ENCODE measurements around the gene KIF1C. TPM values are rescaled to one million over a fixed set of nuclear protein-coding genes. Genes with fewer than 3 reads are reported as not detected.

Gene KIF1C
- total RNA-seq, result 100 to 1,000 TPM in 3 of 4 donors, 10 to 100 TPM in 1; 91.4 to 141 (median 116) TPM

DNA sequence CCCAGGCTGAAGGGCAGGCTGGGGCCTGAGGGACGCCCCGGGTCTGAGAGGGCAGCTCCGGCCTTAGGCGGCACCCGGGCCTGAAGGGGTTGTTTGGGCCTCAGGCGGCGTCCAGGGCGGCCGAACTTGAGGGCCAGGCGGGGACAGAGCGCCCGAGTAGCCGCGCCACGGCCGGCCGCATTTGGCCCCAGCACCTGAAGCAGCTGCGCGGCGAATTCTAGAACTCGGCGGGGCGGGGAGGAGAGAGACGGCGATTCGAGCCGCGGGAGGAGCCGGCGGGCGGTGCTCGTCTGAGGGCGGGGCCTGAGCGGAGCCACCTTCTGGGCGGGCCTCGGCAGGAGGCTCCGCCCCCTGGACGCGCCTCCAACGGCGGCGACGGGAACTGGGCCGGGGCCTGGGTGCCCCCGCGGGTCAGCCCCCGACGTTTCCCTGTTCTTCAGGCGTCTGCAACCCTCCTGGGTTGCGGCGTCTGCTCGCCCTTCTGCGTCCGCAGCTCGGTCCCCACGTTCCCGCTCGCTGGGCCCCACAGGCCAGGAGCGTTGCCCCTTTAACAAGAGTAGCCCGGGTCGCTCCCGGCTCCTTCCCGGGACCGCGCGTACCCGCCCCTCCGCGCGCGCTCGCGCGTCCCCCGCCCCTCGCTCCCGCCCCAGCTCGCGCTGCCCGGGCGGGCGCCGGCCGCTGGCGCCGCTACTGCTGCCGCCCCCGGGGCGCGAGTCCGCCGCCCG is at the start of gene KIF1C, which contains the start of gene INCA1:
Gene KIF1C, plus strand, starts transcription at position 649 of the 725 bp plus-strand sequence. CDS start 2,297 bp downstream, outside the sequence.
Gene INCA1, minus strand, starts transcription at position 221 of the 725 bp plus-strand sequence. CDS start 3,085 bp downstream, outside the sequence.
- peaks cover 3 to 31% (median 10%) of the 10 kb centered on the region in 4 donors for H3K4me1 ChIP-seq
- H3K27me3 ChIP-seq, result no peaks in the 10 kb centered on the region
- H3K36me3 ChIP-seq, result peaks cover 0 to 22% (median 0%) of the 10 kb centered on the region in 3 donors
- H3K4me3 ChIP-seq, result peak within 1 kb of the TSS; percentile 85 to 99 (median 95)
- H3K27ac ChIP-seq, result peak within 1 kb of the TSS; percentile 76 to 88 (median 87)
- H3K9me3 ChIP-seq, result no peaks in the 10 kb centered on the region
- peak; percentile 57 to 73 for TF ChIP-seq POLR2A (IDR thresholded peaks at IDR 0.05)
- peak in 5 of 6 experiments; percentile 15 to 54 (median 49) for TF ChIP-seq CTCF (IDR thresholded peaks at IDR 0.05)
- DNase-seq, result peak; percentile 89 to 97 (median 96)

- peak; percentile 93 to 97 (median 96) for DNase-seq
- peaks cover 0 to 31% (median 0%) of the 10 kb centered on the region in 3 donors for H3K36me3 ChIP-seq
- peaks cover 4 to 45% (median 34%) of the 10 kb centered on the region in 4 donors for H3K4me1 ChIP-seq
- no peaks in the 10 kb centered on the region for H3K9me3 ChIP-seq
- H3K27me3 ChIP-seq, result no peaks in the 10 kb centered on the region
- H3K4me3 ChIP-seq, result peak within 1 kb of the TSS; percentile 95 to 100 (median 98)
- peak within 1 kb of the TSS; percentile 96 to 99 (median 98) for H3K27ac ChIP-seq
- TF ChIP-seq CTCF (IDR thresholded peaks at IDR 0.05) (peak in 1 of 6 experiments; percentile 9), POLR2A (IDR thresholded peaks at IDR 0.05) (peak; percentile 97)
Measured at GRCh38 chr17:4948166-4948930, 49.4 kb upstream of the KIF1C start, which contains the start of gene PFN1. TSS of gene PFN1 (minus strand) at chr17:4948530. CDS start at chr17:4948394, 136 bp downstream.

- peak; percentile 76 to 92 (median 91) for DNase-seq
- Histone ChIP-seq H3K27me3 (no peaks in the 10 kb centered on the region), H3K27ac (peak overlapping the region; percentile 96 to 99 (median 98)), H3K9me3 (no peaks in the 10 kb centered on the region), H3K4me1 (peaks cover 4 to 40% (median 31%) of the 10 kb centered on the region in 4 donors), H3K36me3 (peaks cover 0 to 25% (median 0%) of the 10 kb centered on the region in 3 donors), H3K4me3 (peak overlapping the region; percentile 95 to 100 (median 98))
- TF ChIP-seq CTCF (IDR thresholded peaks at IDR 0.05) (peak in 1 of 6 experiments; percentile 3), POLR2A (IDR thresholded peaks at IDR 0.05) (peak; percentile 42 to 66)
Measured at GRCh38 chr17:4948931-4949320, 48.8 kb upstream of the KIF1C start.

DNA sequence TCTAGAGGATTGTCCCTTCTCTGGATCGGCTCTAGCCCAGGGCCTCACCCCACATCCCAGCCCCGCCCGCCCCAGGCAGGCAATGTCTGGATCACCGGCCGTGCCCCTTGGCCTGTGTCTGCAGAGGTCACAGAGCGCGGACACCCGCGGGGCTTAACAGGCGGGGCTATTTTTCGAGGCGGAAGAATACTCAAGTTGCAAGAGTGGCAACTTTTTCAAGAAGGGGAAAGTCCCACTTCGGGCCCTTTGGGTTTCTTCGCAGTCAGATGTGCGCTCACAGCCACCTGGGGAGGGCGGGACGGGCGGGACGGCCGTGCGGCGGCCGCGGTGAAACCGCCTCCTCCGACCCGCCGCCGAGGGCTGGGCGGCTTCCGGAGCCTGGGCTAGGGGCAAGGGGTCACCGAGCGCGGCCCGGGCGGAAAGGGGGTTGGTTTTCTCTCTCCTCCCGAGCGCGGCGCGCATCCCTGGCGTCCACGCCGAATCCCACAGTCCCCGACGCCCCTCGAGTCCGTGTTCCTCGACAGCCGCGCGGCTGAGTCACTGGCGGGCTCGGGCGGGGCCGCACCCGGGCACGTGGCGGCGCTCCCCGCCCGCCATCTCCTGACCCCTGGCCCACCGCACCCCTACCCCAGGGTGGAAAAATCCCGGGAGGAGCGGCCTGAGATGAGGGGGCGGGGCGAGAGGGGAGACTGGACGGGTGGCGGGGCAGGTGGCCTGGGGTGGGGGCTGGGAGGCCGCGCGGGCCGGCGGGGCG is 48.3 kb upstream of the KIF1C start:
- Histone ChIP-seq H3K4me3 (peak overlapping the region; percentile 95 to 100 (median 98)), H3K27me3 (no peaks in the 10 kb centered on the region), H3K27ac (peak overlapping the region; percentile 96 to 99 (median 98)), H3K9me3 (no peaks in the 10 kb centered on the region), H3K36me3 (peaks cover 0 to 20% (median 0%) of the 10 kb centered on the region in 3 donors), H3K4me1 (peaks cover 4 to 36% (median 28%) of the 10 kb centered on the region in 4 donors)
- TF ChIP-seq POLR2A (IDR thresholded peaks at IDR 0.05) (peak in 1 of 2 donors; percentile 42), CTCF (IDR thresholded peaks at IDR 0.05) (peak in 1 of 6 experiments; percentile 5)
- peak; percentile 74 to 94 (median 91) for DNase-seq
